Smooth muscle cell of the brain vasculature (primary cell): Measurements from ENCODE around the gene COX7A1.
"Not testable (repeated sequence)": the region's sequence is repeated elsewhere in the genome, so short reads cannot be mapped to it uniquely, and the experiment has no call there.

Experiments
- DNase-seq: peaks from one replicate; pipeline ENCODE4 v3.0.0-alpha.2; 2012; ENCODE audit warnings: low read depth, low spot score

COX7A1 gene

DNA sequence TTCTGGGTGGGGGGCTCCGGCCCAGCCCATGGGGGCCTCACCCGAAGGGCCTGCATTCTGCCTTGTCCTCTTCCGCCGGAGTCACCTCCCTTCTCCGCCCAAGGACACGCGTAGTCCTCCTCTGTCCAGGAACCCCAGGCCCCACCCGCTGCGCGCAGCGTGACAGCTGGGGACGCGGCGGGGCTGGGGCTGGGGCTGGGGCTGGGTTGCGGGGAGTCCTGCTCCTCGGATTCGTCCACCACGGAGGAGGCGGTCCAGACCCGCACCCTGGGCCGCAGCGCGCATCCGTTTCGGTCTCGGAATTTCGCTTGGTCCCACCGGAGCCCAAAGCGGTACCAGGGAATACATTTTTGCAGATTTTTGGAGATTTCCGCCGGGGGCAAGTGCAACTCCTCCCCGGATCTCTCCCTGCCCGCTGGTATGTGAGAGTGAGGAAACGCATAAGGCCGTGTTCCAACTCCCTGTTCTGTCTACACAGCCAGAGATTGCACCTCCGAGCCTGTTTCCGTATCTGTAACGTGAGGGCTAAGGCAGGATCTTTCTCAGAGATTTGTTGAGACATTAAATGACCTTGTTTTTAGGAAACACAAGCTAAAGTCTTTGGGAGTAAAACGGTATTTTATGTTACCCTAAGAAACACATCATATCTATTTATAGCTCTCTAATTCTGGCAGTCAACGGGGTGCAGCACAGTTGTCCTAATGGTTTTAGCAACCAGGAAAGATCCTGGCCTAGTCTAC is at the start of gene COX7A1:
Gene COX7A1, minus strand, starts transcription at position 96 of the 740 bp plus-strand sequence. Its CDS starts 40 bp downstream, at position 56.
- no peak for DNase-seq

DNA sequence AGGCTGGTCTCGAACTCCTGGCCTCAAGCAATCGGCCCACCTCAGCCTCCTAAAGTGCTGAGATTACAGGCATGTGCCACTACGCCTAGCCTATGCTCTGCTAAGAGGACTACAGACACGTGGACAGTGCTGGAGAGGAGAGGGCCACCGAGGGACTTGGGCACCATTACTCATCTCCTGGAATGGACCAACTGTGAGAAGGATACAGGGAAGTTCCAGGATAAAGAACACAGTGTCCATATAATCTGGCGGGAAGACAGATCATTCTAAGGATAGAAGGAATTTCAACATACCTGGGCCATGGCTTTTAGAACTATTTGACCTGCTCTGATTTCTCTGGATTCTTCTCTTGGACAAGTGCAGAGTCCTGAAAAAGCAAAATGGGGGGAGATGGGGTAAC is 49.4 kb upstream of the COX7A1 start:
- no peak for DNase-seq

DNA sequence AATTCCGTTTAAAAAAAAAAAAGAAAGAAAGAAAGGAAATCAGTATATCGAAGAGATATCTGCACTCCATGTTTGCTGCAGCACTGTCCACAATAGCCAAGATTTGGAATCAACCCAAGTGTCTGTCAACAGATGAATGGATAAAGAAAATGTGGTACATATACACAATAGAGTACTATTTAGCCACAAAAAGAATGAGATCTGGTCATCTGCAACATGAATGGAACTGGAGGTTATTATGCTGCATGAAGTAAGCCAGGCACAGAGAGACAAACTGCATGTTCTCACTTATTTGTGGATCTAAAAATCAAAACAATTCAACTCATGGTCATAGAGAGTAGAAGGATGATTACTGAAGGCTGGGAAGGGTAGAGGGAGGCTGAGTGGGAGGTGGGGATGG is 45.9 kb upstream of the COX7A1 start:
- no peak for DNase-seq

DNA sequence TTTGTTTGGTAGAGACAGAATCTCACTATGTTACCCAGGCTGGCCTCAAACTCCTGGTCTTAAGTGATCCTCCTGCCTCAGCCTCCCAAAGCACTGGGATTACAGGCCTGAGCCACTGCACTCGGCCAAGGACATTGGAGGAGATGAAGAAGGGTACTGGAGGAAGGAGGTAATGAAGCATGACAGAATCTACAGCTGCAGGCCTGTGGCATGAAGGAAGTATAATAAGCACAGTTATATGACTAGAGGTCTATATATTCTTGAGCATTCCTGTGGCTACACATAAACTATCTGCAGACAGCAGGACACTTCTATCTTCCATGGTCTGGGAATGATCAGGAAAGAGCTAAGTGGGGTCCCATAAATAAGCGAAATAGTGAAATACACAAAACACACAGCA is 44.0 kb upstream of the COX7A1 start:
- DNase-seq: no peak

DNA sequence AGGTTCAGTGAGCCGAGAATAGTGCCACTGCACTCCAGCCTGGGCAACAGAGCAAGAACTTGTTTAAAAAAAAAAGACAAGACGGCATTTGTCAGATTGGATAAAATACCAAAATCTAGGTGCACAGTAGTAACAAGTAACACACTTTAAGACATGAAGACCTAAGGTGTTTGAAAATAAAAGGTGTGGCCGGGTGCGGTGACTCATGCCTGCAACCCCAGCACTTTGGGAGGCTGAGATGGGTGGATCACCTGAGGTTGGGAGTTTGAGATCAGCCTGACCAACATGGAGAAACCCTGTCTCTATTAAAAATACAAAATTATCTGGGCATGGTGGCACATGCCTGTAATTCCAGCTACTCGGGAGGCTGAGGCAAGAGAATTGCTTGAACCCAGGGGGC is 34.5 kb upstream of the COX7A1 start:
- not testable (repeated sequence) for DNase-seq

DNA sequence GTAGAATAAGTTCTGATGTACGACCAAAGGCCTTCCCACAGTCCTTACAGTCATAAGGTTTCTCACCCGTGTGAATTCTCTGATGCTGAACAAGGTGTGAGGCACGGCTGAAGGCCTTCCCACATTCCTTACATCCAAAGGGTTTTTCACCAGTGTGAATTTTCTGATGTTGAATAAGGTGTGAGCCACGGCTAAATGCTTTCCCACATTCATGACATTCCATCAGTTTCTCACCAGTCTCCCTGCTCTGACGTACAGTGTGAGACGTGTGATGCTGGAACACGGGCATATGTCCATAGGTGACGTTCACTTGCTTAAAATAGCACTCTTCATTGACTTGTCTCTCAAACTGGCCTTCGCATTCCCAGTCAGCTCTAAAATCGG is 31.0 kb upstream of the COX7A1 start:
- DNase-seq: no peak

DNA sequence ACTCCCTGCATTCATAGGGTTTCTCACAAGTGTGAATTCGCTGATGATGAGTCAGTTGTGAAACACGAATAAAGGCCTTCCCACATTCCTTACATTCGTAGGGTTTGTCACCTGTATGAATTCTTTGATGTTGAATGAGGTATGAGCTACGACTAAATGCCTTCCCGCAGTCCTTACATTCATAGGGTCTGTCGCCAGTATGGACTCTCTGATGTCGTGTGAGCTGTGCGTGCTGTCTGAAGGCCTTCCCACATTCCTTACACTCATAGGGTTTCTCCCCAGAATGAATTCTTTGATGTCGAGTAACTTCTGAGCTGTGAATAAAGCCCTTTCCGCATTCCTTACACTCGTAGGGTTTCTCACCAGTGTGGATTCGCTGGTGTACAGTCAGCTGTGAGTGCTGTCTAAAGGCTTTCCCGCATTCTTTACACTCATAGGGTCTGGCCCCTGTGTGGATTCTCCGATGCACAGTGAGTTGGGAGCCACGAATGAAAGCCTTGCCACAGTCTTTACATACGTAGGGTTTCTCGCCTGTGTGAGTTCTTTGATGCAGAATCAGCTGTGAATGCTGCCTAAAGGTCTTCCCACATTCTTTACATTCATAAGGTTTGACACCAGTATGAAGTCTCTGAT is 30.5 kb upstream of the COX7A1 start:
- no peak for DNase-seq

DNA sequence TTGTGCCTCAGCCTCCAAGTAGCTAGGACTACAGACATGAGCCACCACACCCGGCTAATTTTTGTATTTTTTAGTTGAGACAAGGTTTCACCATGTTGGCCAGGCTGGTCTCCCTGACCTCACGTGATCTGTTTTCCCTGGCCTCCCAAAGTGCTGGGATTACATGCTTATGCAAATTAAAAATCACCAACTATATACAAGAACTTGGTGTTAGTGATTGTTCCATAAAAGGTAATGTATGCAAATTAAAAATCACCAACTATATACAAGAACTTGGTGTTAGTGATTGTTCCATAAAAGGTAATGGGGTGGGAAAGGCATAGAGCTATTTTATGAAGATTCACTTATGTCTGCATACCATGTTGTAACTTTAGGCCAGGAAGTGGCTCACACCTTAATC is 26.8 kb upstream of the COX7A1 start:
- not testable (repeated sequence) for DNase-seq

DNA sequence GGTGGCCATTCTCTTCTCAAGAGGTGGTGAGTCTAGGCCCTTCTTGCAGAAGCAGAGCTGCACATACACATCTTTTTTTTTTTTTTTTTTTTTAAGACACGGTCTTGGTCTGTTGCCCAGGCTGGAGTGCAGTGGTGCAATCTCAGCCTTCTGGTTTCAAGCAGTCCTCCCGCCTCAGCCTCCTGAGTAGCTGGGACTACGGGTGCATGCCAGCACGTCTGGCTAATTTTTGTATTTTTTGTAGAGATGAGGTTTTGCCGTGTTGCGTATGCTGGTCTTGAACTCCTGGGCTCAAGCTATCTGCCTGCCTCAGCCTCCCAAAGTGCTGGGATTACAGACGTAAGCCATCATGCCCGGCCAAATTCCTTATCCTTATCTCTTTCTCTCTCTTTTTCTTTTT is 21.6 kb upstream of the COX7A1 start:
- DNase-seq: not testable (repeated sequence)

DNA sequence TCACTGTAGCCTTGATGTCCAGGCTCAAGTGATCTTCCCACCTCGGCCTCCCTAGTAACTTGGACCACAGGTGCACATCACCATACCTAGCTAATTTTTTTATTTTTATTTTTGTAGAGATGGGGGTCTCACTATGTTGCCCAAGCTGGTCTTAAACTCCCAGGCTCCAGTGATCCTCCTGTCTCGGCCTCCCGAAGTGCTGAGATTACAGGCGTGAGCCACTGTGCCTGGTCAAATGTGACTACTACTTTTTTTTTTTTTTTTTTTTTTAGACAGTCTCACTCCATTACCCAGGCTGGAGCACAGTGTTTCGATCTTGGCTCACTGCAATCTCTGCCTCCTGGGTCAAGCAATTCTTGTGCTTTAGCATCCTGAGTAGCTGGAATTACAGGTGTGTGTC is 20.6 kb upstream of the COX7A1 start:
- DNase-seq: no peak

DNA sequence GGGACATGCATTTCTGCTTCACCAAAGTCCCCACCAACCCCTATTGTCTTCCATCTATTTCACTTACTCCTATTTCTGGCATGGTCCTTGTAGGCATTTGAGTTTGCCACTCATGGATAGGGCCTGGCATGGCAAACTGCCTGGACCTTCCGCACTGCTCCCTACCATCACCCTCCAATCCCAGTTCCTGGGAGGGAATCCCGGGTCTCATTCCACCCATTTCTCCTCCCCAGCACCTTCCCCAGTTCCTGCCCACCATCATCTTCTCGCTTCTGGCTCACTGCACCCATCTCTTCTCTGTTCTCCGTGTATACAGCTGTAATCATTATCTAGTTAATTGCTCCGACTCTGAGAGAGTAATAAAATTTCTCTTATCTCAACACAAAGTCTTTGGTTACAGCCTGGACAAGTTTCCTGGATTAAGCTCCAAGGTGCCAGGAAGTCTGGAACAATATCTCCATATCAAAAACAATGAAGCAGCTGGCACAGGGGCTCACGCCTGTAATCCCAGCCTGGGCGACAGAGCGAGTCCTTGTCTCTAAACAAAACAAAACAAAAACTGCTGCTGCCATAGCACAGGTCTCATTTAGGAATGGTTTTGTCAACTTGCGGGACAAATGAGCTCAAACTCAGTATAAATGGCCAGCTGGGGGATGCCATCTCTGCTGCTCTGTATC is 17.0 kb upstream of the COX7A1 start:
- DNase-seq: no peak

DNA sequence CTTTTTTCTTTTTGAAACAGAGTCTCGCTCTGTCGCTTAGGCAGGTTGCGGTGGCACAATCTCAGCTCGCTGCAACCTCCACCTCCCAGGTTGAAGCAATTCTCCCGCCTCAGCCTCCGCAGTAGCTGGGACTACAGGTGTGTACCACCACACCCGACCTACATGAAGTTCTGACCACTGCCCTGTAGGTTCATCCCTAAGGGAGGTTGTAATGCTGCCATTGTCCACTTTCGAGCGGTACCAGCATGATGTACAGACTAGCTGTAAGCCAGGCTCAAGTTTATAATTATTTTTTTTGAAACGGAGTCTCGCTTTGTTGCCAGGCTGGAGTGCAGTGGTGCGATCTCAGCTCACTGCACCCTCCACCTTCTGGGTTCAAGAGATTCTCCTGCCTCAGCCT is 11.6 kb upstream of the COX7A1 start:
- DNase-seq: no peak

DNA sequence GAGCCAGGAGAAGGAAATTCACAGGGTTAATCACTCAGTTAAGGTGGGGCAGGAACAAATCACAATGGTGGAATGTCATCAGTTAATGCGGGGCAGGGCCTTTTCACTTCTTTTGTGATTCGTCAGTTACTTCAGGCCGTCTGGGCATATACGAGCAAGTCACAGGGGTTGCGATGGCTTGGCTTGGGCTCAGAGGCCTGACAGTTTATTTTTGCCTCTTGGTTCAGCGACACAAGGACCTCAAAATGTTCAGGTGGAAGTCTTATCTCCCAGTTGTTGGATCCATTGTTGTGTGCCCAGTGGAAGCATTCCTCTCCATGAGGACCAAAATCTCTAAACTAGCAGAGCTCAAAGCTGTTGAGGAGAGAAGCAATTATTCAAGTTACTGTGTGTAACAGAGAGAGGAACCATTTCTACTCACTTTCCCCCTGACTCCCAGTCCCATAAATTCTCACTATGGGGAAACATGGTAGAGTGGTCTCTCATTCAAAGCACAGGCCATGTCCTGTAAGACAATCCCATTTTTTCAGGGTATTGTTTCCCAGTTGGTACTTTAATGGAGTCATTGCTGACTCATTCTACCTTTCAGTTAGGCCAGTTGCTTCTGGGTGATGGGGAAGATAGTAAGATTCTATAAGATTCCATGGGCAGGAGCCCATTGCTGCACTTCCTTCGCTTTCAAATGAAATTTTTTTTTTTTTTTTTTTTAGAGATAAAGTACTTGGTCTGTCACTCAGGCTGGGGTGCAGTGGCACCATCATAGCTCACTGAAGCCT is 8.8 kb upstream of the COX7A1 start:
- no peak for DNase-seq

DNA sequence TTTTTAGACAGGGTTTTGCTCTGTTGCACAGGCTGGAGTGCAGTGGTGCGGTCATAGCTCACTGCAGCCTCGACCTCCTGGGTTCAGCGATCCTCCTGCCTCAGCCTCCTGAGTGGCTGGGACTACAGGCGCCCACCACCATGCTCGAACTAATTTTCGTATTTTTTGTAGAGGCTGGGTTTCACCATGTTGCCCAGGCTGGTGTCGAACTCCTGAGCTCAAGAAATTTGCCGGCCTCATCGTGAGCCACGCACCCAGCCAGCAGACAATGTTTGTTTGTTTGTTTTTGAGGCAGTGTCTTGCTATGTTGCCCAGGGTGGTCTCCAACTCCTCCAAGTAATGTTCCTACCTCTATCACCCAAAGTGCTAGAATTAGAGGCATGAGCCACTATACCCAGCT is 879 bp upstream of the COX7A1 start:
- no peak for DNase-seq

DNA sequence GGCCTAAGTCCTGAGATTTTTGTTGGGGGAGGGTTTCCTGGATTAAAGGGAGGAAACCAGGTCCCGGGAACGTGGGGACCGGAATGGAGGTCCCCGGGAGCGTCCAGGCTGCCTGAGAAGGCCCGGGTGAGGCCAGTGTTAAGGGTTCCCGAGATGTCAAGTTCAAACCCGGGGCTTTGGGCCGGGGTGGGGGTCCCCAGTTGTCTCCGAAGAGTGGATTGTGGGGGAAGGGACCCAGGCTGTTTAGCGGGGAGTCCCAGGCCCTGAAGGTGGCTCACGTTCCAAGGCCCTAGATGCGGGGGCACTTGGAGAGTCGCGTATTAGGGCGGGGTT is 262 bp downstream of the COX7A1 start:
- no peak for DNase-seq

DNA sequence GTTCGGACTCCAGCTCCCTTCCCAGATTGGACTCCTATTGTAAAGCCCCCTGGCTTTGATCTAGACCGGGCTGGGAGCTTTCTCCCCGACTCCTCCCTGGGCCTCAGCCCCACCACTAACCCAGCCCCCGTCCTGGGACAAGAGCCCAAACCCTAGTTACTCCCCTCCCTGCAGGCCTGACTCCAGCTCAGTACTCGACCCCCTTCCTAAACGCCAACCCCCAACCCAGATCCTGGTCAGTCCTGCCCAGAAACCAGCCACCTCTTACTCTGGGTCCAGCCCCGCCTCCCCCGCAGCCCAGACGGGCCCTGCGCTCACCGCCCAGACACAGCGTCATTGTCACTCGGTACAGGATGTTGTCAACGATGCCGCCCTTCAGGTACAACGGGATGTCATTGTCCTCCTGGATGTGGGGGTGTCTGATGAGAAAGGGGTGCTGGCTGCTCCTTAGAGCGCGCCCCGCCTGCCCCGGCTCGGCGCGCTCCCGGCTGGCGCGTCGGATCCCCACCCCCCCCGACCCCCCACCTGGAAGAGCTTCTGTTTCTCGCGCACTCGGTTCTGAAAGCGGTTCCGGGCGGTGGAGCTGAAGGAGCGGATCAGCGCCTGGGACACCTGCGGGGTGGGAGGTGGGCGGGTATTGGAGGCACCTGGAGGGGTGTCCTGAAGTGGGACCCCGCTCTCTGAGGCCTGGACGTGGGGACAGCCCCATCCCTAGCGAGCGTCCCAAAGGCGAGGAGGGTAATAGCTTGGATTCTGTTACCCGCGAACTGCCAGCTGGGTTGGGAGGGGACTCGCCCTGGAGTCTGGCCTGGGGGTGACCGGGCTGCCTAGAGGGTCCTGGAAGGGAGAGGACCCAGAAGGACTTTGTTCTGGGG is 866 bp downstream of the COX7A1 start:
- DNase-seq: no peak

DNA sequence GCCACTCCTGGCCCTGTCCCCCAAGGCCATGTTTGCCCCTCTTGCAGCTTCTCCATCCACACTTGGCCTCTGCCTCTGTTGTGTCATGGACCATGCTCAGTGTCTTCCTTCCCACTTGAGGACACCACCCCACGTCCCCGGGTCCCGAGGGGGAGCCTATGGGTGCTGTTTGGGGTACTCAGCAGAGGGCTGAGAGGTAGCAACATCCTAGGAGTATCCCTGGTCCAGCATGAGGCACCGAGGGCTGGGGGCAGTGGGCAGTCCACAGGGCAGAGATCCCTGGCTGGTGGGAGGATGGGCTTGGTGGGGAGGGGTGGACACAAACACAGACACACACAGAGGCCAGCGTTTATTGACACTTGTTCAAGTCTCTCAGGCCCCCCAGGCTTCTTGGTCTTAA is 1.7 kb downstream of the COX7A1 start:
- DNase-seq: no peak

DNA sequence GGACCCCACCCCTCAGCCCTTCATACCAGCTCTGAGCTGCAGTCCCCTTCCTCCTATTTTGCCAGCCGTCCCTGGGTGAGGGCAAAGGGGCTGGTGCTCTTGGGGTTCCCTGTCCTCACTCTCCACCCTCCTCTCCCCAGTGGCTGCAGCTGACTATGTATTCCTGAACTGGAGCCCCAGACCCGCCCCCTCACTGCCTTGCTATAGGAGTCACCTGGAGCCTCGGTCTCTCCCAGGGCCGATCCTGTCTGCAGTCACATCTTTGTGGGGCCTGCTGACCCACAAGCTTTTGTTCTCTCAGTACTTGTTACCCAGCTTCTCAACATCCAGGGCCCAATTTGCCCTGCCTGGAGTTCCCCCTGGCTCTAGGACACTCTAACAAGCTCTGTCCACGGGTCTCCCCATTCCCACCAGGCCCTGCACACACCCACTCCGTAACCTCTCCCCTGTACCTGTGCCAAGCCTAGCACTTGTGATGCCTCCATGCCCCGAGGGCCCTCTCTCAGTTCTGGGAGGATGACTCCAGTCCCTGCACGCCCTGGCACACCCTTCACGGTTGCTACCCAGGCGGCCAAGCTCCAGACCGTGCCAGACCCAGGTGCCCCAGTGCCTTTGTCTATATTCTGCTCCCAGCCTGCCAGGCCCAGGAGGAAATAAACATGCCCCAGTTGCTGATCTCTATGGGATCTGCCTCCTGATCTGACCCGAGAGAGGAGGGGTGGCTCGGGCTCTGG is 2.4 kb downstream of the COX7A1 start:
- no peak for DNase-seq

DNA sequence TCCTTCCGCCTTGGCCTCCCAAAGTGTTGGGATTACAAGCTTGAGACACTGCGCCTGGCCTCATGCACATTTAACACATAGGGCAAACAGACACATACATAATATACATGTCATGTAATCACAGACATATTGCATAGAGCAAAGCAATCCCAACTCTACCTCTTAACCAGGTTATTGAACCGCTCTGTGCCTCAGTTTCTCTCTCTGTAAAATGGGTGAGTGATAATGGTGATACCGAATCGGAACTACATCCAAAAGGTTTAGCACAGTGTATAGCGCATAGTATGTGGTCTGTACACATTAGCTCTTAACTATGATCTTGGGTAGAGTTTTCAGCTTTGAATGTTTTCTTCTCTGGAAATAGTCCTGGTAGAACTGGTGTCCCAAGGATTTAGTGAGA is 7.6 kb downstream of the COX7A1 start:
- DNase-seq: no peak

DNA sequence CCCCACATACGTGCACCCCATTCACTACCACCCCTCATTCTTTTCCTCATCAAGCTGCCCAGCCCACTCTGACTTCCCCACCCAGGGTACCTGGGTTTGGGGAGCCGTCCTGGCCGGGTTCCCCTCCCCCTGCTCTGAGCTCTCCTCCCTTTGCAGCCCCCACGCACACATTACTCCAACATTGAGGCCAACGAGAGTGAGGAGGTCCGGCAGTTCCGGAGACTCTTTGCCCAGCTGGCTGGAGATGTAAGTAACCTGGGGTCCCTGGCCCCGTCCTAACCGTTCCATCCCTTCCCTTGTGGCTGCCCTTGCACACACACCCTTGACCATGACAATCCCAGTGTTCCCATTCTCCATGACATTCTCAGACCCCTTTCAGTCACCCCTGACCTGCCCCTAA is 9.8 kb downstream of the COX7A1 start:
- no peak for DNase-seq

DNA sequence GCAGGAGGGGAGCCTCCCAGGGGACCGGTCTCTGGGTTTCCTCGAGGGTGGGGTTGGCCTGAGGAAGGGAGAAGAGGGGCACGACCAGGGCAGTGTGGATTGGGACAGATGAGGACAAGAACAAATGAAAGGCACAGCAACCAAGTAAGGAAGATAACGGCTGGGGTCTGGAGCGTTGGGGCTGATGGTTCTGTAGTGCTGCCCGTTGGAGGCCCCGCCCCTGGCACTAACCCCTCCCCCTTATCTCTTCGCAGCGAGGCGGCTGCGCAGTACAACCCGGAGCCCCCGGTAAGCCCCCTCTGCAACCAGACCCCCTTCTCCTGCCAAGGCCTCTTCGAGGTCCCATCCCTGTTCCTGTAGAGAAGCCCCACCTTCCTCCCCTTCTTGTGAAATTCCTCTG is 10.2 kb downstream of the COX7A1 start:
- DNase-seq: no peak
